GM18499 (cell line): ENCODE results near the gene SELENOI.

ENCODE experiments used
- ATAC-seq: cut with Tn5 transposase; IDR thresholded peaks from one replicate; pipeline ENCODE4 v1.9.1; 2021; ENCODE audit warnings: moderate number of reproducible peaks; ENCODE audit not compliant: insufficient read depth, unreplicated experiment

The SELENOI gene

DNA sequence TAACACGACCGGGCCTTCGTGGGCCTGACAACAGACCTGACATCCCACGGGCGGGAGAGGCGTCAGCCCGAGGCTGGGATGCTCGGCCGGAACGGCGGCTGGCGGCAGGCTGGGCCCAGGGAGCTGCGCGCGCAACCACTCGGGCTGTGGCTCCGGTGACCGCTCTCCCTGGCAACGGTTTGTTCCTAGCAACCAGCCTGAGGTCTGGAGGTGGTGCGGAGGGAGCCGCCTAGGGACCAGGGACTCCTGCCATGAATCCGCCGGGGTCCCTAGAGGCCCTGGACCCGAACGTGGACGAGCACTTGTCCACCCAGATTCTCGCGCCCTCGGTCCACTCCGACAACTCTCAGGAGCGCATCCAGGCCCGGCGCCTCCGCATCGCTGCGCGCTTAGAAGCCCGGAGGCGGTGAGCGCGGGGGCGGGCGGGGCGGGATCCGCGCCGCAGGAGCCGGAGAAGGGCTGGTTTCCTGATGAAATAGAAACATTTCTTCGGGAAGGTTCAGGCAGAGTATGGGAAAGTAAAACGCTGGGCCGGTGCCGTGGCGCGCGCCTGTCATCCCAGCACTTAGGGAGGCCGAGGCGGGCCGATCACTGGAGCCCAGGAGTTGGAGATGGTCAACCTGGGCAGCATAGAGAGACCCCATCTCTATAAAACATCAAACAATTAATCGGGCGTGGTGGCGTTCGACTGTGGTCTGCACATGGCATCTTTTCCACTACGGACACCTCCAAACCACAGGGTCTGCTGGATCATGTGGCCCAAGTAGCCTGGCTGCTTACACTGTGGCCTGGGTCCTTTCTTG, 56.0 kb downstream of the SELENOI start, which contains the start of gene DRC1:
Gene DRC1 (plus strand): TSS at position 182 of the 803 bp plus-strand sequence. CDS start 70 bp downstream, at position 252.
- ATAC-seq = no peak

DNA sequence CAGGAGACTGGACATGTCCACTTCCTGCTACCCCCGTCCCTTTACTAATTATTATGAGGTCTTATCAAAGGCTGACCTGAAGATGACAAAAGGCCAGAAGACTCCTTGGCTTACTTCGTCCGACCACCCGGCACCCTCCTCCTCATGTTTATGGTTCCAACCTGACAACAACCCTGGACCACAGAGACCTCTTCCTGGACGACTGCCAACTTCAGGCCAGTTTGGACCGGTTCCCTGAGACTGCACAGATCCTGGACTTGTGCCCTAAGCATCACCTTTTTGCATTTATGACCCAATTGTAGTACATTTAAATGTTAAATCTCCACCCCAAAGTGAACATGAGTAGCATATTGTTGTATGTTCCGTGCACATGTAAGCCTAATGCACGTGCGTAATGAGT, 61.6 kb downstream of the SELENOI start:
- no peak for ATAC-seq

DNA sequence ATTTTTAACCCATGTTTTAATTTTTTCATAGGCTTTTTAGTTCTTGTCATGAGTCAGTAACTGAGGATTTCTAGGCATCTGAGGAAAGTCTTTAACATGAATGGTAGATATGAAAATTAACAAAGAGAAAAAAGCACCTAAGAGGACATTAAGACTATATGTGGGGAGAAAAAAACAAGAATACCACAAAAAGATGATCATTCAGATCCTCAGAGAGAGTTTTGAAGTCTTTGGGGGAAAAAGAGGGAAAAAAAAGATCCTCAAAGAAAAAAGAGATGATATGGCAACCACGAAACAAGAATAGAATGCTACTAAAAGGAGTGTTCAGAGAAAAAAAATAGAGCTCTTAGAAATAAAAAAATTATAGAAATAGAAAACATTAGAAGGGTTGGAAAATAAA, 63.8 kb downstream of the SELENOI start:
- ATAC-seq = no peak

DNA sequence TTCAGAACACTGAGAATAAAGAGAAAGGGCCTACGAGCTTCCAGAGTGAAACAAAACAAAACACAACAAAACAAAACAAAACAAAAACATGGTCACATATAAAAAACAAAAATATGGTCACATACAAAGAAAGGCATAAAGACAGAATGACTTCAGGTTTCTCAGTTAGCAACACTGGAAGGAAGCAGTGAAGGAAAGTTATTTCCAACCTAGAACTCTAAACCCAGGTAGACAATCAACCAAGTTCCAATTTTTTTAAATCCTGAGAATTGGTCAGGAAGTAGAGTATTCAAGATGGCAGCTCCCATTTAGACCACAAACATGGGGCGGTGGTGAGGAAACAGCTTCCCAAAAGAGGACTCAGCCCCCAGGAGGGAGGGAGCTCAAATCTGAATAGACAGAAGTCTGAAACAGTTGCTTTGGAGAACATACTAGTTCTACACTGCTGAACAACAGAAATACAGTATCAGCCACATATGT, 64.9 kb downstream of the SELENOI start:
- ATAC-seq = no peak

DNA sequence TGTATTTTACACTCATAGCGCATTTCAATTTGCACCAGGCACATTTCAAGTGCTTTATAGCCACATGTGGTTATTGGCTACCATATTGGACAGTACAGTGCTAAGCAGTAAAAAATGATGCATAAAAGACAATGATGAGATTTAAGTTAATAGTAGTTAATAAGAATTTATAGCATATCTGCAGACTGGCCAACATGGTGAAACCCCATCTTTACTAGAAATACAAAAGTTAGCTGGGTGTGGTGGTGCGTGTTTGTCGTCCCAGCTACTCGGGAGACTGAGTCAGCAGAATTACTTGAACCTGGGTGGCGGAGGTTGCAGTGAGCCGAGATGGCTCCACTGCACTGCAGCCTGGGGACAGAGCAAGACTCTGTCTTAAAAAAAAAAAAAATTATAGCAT, 65.5 kb downstream of the SELENOI start:
- no peak for ATAC-seq

DNA sequence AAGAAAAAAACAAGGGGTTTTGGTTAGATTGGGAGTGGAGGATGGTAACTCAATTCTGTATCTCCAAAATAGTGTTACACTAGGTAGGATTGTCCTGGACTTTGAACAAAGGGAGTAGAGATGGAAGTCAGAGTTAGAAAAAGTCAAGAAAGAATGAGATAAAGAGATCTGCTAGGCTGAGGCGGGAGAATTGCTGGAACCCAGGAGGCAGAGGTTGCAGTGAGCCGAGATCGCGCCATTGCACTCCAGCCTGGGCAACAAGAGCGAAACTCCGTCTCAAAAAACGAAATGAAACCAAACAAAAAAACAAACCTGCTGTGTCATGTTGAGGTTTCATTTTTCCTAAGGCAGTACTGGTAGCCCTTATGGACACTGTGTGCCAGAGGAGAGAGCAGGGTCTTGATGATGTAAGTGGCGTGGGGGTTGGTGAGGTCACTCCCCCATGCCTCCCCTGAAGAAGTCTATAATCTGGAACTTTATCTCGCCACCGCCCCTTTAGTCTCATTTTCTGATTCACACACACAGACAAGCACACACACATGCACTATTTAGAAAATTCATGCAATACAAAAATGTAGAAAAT, 66.2 kb downstream of the SELENOI start:
- no peak for ATAC-seq

DNA sequence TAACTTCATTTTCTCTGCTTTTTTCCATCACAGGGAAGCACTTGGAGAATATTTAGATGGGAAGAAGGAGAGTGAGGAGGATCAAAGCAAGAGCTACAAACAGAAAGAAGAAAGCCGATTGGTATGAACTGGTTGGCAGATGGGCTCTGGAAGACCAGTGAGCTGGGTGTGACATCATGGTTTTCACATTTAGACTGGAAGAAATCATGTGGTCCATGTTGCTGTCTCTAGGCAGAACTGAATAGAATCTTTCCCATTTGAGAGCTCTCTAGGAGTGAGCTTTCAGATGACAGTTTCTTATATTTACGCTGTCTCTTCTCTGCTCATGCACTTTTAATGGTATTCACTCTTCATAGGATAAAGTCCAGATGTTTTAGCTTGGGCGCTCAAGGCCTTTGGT, 68.4 kb downstream of the SELENOI start:
- no peak for ATAC-seq

DNA sequence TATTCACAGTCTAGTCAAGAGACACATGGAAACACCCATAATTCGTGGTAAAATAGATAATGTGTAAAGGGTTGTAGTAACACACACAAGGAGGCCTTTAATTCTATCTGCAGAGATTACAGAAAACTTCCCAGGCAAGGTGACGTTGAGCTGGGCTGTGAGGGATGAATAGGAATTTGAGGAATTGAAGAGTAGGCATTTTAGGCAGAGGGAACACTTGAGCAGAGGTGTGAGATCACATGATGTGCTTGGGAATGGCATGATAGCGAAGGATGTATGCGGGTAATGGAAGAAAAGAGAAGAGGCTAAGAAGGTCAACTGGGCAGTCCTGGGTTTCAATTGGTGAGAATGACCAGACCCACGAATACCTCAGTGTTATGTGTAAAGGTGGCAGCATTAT, 76.0 kb downstream of the SELENOI start:
- ATAC-seq = no peak

DNA sequence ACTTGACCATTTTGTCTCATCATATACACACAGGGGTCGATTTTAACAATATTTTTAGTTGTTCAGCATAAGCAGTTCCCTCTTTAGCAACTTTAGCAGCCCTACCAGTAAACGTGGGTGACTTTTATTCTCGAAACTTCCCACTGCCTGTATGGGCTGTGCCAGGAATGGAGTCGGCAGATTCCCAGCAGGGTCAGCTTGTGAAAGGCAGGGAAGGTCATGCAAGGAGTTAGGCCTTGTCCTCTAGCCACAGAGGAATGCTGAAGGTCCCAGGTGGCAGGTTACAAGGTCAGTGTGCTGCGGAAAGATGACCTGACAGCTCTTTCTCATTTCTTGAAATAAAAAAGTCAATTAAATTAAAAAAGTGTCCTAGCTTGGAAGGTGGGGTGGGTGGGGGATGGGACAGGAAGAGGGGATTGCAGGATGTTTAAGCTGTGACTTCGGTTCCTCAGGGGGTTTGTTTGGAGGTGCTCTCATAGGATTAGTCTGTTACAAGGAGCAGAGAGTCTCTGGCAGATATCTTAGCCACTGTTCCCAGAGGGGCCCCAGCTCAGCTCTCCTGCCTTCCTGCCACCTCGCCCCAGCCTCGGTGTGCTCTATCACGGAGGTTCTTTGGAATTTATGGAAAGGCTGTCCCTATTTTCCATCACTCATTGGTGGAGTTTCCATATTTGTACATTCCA, 77.1 kb downstream of the SELENOI start:
- no peak for ATAC-seq

DNA sequence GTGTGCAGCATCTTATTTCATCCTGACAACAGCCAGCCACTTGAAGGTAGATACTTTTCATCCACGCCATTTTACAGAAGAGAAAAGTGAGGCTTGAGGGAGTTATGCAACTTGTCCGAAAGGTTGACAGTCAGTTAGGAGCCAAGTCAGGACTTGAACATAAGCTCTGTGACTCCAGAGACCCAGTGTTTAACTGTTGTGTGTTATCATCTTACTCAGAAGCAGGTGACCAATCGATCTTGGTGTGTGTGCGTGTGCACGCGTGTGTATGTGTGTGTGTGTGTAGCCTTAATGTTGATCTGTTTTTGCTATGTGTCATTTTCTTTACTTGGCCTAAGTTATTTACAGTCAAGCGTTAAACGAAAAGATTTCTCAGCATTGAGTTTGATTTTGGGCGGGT, 77.8 kb downstream of the SELENOI start:
- no peak for ATAC-seq

DNA sequence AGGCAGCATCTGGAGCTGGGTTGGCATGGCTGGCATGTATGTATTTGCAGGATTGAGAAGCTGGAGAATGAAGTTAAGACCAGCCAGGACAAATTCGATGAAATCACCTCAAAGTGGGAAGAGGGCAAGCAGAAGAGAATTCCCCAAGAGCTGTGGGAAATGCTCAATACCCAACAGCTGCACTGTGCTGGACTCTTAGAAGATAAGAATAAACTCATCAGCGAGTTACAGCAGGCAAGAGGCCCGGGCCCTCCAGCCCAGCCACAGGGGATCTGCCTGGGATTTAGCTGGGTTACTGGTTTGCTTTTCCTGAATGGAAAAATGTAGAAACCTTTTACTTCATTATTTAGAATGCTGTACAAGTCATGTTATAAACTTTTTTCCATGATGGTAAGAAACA, 78.3 kb downstream of the SELENOI start:
- ATAC-seq = no peak

DNA sequence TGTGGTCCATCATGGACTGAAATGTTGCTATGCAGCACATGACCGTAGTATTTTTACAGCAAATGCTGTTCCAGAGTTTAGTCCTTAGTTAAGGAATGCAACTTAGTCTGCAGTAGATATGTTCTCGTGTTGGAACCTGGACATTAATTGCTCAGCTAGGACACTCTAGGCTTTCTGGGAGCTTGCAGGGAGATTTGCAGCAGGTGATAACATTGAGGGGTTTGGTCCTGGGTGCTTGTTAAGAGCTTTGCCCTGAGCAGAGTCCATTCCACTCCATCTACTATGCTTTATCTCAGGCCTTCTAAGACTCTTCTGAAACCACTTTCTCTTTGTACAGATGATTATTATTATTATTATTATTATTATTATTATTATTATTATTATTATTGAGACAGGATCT, 82.9 kb downstream of the SELENOI start:
- no peak for ATAC-seq

DNA sequence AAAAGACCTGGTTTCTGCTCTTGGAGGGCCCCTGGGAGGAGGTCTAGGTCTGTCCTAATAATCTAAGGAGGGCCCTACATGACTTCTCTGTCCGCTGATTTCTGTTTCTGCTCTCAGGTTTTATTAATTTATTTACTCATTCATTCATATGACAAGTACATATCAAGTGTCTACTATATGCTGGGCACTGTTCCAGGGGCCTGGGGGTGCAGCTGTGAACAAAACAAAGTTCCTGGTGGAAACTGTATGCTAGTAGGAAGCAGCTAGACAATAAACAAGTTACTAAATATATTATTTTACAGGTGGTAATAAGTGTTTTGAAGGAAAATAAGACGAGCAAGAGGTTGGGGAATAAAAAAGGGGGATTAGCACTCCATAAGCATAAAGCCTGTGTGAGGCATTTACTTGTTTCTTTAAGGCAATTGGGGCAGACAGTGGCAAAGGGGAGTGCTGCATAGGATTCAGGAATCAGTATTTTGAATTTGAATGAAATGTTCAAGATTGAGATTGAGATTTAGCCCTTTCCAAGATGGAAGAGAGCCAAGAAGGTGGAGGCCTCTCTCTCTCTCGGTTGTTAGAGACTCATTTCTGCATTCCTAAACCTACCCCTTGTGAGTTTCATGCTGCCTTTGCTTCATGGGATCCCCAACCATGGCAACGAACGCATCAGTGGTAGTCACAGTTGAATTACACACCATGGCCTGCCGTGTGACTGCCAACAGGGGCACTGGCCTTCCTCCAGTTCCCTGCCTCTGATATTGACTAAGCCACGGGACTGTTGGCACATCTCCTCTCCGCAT, 84.0 kb downstream of the SELENOI start:
- ATAC-seq = no peak

DNA sequence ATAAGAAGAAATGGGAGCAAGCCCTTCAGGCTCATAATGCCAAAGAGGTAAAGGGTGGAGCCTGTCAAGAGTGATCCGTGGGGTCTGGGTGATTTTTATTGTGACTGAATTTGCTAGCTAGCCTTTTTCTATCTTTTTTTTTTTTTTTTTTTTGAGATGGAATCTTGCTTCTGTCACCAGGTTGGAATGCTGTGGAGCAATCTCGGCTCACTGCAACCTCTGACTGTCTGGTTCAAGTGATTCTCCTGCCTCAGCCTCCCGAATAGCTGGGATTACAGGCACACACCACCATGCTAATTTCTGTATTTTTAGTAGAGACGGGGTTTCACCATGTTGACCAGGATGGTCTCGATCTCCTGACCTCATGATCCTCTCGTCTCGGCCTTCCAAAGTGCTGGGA, 84.9 kb downstream of the SELENOI start:
- ATAC-seq = no peak

DNA sequence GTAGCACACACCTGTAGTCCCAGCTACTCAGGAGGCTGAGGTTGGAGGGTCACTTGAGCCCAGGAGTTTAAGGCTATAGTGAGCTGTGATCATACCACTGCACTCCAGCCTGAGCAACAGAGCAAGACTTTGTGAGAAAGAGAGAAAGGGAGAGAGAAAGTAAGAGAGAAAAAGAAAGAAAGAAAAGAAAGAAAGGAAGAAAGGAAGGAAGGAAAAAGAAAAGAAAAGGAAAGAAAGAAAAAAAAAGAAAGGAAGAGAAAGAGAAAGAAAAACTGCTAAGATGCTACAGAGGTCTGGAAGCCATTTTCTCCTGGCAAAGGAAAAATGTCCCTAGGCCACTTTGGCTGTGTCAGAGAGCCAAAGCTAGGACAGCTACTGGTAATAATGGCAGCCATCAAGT, 86.4 kb downstream of the SELENOI start:
- no peak for ATAC-seq

DNA sequence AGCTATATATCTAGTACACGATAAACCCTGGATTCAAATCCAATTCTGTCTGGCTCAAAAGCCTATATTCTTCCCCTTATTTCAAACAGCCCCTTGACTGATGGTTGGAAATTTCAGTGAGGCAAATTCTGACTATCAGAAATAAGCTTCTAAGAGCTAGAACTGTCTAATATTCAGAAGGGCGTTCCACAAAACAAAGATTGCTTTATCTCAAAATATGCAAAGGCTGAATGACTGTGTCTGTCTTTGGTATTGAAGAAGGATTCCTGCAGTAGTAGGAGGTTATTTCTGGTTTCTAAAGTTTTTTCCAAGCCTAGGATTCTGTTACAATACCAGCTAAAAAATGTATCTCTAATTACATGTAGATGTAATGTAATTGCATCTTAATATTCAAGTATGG, 86.9 kb downstream of the SELENOI start:
- ATAC-seq = no peak

DNA sequence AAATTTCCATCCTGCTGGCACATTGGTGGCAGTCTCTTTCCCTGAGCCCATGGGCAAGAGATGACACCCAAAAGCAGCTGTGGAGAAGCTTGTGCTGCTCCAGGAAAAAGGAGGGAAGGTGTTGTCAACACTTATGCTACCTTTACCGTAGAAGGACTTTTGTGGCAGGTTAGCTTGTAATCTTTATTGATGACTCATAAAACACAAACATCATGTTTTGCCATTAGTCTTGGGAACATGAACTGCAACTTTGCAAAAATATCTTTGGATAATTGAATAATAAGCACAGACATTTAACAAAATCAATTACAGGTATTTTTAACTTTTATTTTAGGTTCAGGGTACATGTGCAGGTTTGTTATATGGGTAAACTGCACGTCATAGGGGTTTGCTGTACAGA, 89.2 kb downstream of the SELENOI start:
- ATAC-seq = no peak

DNA sequence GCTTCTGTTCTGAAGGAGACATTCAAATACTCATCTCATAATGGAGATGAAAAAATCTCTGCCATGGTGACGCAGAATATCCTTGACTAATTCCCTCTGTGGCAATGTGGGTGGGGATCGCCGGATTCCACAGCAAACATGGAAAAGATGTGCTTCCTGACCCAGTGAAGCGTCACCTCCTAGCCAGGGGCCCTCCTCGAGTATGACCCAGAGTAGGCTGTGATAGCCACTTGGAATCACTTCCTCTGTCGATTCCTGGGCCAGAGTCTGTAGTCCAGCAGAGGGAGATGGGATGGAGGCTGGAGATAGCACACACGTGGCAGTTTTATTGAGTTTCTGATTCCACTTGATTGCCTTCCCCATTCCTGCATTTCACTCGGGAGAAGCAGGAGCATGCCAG, 92.6 kb downstream of the SELENOI start:
- ATAC-seq = no peak

DNA sequence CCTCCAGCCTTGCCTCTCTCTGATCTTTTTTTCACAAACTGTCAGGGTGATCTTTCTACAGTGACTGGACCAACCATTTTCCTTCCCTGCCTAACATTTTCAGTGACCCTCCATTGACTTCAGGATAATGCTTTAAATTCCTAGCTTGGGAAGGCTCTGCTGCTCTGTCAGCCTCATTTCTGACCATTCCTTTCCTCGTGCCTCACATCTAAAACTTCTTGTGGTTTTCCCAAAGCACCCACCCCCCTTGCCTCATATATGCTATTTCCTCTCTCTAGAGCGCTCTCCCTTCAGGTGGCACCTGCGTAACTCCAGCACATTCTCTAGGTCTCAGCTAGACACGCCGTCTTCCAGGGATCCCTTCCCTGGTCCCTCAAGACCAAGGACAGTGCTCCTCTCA, 93.0 kb downstream of the SELENOI start:
- no peak for ATAC-seq

DNA sequence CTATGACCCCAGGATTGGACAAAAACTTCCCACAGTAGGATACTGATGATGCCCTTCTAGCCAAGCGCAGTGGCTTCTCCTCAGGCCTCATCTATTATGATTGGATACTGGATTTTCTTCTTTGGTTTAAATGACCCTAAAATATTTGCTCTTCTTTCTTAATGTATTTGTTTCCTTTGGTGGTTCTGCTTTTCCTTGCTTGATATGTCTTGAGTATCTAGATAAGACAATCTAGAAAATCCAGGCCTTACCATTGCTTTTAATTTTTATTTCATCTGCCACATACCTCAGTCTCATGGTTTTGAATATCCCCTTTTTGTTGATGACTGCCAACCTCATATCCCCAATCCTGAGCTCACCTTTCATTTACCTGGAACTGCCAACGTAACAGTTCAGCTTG, 96.4 kb downstream of the SELENOI start:
- ATAC-seq = no peak

DNA sequence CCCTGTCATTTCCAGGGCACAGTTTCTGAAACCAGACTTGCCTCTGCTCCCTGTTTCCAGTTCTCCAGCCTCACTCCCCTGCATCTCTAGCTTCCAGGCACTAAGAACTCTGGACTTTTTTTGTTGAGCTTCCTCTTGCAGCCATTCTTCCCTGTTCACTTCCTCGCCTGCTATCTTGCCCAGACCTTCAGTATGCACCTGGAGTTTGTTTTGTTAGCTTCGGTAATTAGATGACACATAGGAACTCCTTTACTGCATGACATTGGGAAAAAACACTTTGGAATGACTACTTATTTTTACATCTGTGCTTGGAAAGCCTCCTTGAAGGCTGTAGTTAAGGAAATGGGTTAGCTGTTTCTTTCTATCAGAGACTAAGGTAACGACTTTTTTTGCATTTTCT, 96.8 kb downstream of the SELENOI start:
- ATAC-seq = no peak
